Caco-2 (cell line): ENCODE measurements around the gene TMEM131. TPM values are rescaled to one million over a fixed set of nuclear protein-coding genes. Genes with fewer than 3 reads are reported as not detected.

Source experiments
- BruUV-seq: library from RNA; stranded (reverse); fragments of 400-500 nt; replicated peaks from 2 replicates; lab custom pipeline; 2021; lab: Mats Ljungman, UMichigan
- CTCF ChIA-PET: fragments of 300-600 bp; sonication (Branson Sonifier 250); formaldehyde crosslinking; loops from one replicate; lab custom pipeline; 2022; ENCODE audit warnings: antibody characterized with exemption; lab: Charles Lee
- POLR2A ChIA-PET: fragments of 300-600 bp; sonication (Branson Sonifier 250); formaldehyde crosslinking; loops from one replicate; lab custom pipeline; 2022; ENCODE audit warnings: antibody characterized with exemption; lab: Charles Lee
- DNase-seq, 2 experiments: peaks; one replicate each; pipeline versions ENCODE4 v3.0.0 to v3.0.0-alpha.2; 2020 to 2022
- H3K27me3 ChIP-seq: replicated peaks from 2 replicates; pipeline ENCODE4 v1.6.0; 2011; ENCODE audit warnings: low read length; ENCODE audit not compliant: control insufficient read depth, insufficient read depth
- H3K36me3 ChIP-seq: 2 replicates; pipeline ENCODE4 v1.5.1; 2011; ENCODE audit warnings: low read length; ENCODE audit not compliant: control insufficient read depth, insufficient read depth
- H3K4me1 ChIP-seq: fragments of 250-450 bp; sonication (Bioruptor Pico); 2 replicates; pipeline ENCODE4 v1.5.1; 2020; ENCODE audit warnings: mild to moderate bottlenecking
- H3K4me3 ChIP-seq: 2 replicates; pipeline ENCODE4 v1.5.1; 2011; ENCODE audit warnings: low read depth, mild to moderate bottlenecking, control low read depth, low read length
- H3K9me3 ChIP-seq: fragments of 250-450 bp; sonication (Bioruptor Pico); 2 replicates; pipeline ENCODE4 v1.5.1; 2020; ENCODE audit warnings: mild to moderate bottlenecking, moderate library complexity
- H3K27ac Mint-ChIP-seq: one replicate; pipeline ENCODE4 v1.8.0; 2022; ENCODE audit warnings: mixed read lengths; ENCODE audit not compliant: unreplicated experiment
- H3K27me3 Mint-ChIP-seq: one replicate; pipeline ENCODE4 v1.8.0; 2022; ENCODE audit warnings: mixed read lengths; ENCODE audit not compliant: insufficient read depth, unreplicated experiment
- H3K36me3 Mint-ChIP-seq: one replicate; pipeline ENCODE4 v1.8.0; 2022; ENCODE audit warnings: mild to moderate bottlenecking, mixed read lengths; ENCODE audit not compliant: insufficient read depth, unreplicated experiment
- H3K4me1 Mint-ChIP-seq: one replicate; pipeline ENCODE4 v1.8.0; 2022; ENCODE audit warnings: low read depth, mixed read lengths; ENCODE audit not compliant: unreplicated experiment
- H3K4me3 Mint-ChIP-seq: one replicate; pipeline ENCODE4 v1.8.0; 2022; ENCODE audit warnings: mild to moderate bottlenecking, moderate library complexity, mixed read lengths; ENCODE audit not compliant: unreplicated experiment
- H3K9me3 Mint-ChIP-seq: one replicate; pipeline ENCODE4 v1.8.0; 2022; ENCODE audit warnings: mixed read lengths; ENCODE audit not compliant: unreplicated experiment
- intact Hi-C: fragments of 100-400 bp; cut with micrococcal nuclease; formaldehyde crosslinking; loops from one replicate; pipeline ENCODE4 v1.10.0; 2022; ENCODE audit not compliant: unreplicated experiment
- total RNA-seq: library from RNA; stranded (reverse); gene quantifications from 2 replicates; pipeline ENCODE4 v1.2.3, GENCODE V29; 2022
- TF ChIP-seq, protein P1 (sequence below), 2 experiments: fragments of 200-600 bp in 1 of 2; IDR thresholded peaks; 1 replicate in 1 of 2; 2 replicates in 1 of 2; pipeline versions ENCODE4 v1.5.1 to v1.8.0; 2011 to 2022; ENCODE audit warnings: antibody characterized with exemption in 1 of 2, control low read depth in 1 of 2, inconsistent platforms in 1 of 2, low read depth in 1 of 2, low read length in 1 of 2, mild to moderate bottlenecking in 1 of 2, moderate library complexity in 1 of 2; ENCODE audit not compliant: insufficient read depth in 1 of 2, severe bottlenecking in 1 of 2, unreplicated experiment in 1 of 2

Gene TMEM131
- total RNA-seq, 1 experiment from 2014 or later: 36.3 TPM

DNA sequence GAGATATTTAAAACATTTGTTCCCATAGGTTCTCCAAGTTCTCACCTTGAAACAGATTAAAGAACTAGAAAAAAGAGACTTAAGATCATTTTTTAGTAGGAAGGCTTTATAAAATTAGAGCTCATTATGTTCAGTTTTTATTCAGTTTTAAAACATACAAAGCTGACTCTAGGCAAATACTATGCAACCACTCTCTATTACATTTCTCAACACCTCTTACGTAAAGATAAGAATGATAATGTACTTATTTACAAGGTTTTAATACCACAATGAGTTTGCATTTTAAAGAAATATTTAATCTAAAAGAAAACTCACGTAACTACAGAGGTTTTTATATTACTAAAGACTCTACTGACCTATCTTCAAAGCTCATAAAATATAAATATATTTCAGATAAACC, 68.8 kb downstream of the TMEM131 start:
- CTCF ChIA-PET: no interaction called here
- POLR2A ChIA-PET: no interaction called here

DNA sequence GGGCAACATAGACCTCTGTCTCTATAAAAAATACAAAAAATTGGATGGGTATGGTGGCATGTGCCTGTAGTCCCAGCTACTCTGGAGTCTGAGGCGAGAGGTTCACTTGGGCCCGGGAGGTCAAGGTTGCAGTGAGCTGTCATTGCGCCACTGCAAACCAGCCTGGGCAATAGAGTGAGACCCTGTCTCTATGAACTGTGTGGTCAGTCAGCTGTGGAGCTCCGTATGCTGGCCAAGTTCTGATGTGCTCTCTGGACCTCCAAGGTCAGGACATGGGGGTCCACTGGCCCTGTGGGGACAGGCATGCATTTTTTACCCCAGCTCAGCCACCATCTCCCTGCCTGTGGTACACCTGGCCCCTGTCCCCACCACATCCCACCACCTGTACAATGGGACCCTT, 71.6 kb downstream of the TMEM131 start:
- intact Hi-C loops: no loop called here
- ChIA-PET CTCF (no interaction called here), POLR2A (no interaction called here)
- no peaks in the 10 kb centered on the region for H3K9me3 Mint-ChIP-seq
- Histone ChIP-seq H3K9me3 (no peaks in the 10 kb centered on the region), H3K36me3 (no peaks in the 10 kb centered on the region), H3K27me3 (no peaks in the 10 kb centered on the region), H3K4me1 (0 out of 2 replicates have a peak, but pooled peaks cover 4% of the 10 kb centered on the region), H3K4me3 (no peak overlapping the region)
- H3K36me3 Mint-ChIP-seq: peaks cover 11% of the 10 kb centered on the region
- DNase-seq: no peak
- TF ChIP-seq, protein P1, sequence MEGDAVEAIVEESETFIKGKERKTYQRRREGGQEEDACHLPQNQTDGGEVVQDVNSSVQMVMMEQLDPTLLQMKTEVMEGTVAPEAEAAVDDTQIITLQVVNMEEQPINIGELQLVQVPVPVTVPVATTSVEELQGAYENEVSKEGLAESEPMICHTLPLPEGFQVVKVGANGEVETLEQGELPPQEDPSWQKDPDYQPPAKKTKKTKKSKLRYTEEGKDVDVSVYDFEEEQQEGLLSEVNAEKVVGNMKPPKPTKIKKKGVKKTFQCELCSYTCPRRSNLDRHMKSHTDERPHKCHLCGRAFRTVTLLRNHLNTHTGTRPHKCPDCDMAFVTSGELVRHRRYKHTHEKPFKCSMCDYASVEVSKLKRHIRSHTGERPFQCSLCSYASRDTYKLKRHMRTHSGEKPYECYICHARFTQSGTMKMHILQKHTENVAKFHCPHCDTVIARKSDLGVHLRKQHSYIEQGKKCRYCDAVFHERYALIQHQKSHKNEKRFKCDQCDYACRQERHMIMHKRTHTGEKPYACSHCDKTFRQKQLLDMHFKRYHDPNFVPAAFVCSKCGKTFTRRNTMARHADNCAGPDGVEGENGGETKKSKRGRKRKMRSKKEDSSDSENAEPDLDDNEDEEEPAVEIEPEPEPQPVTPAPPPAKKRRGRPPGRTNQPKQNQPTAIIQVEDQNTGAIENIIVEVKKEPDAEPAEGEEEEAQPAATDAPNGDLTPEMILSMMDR (IDR thresholded peaks at IDR 0.05; ENCODE audit: insufficient read depth in 1 of 2, low read depth in 1 of 2, low read length in 1 of 2, severe bottlenecking in 1 of 2, unreplicated experiment in 1 of 2): no peak
- H3K27ac Mint-ChIP-seq: no peak overlapping the region
- no TSS peak for BruUV-seq
- no peaks in the 10 kb centered on the region for H3K27me3 Mint-ChIP-seq
- no peak overlapping the region for H3K4me3 Mint-ChIP-seq
- no peaks in the 10 kb centered on the region for H3K4me1 Mint-ChIP-seq

More for the DNA sequence above, 68.8 kb downstream of the TMEM131 start:
- Histone ChIP-seq H3K27me3 (no peaks in the 10 kb centered on the region), H3K4me1 (0 out of 2 replicates have a peak, but pooled peaks cover 10% of the 10 kb centered on the region), H3K4me3 (no peak overlapping the region), H3K36me3 (no peaks in the 10 kb centered on the region), H3K9me3 (no peaks in the 10 kb centered on the region)
- peaks cover 11% of the 10 kb centered on the region for H3K36me3 Mint-ChIP-seq
- H3K27me3 Mint-ChIP-seq: no peaks in the 10 kb centered on the region
- no peak overlapping the region for H3K27ac Mint-ChIP-seq
- intact Hi-C loops: no loop called here
- H3K9me3 Mint-ChIP-seq: no peaks in the 10 kb centered on the region
- peaks cover 5% of the 10 kb centered on the region for H3K4me1 Mint-ChIP-seq
- no peak for DNase-seq
- no TSS peak for BruUV-seq
- H3K4me3 Mint-ChIP-seq: no peak overlapping the region
- TF ChIP-seq, protein P1 (IDR thresholded peaks at IDR 0.05; ENCODE audit: insufficient read depth in 1 of 2, low read depth in 1 of 2, low read length in 1 of 2, severe bottlenecking in 1 of 2, unreplicated experiment in 1 of 2): no peak

DNA sequence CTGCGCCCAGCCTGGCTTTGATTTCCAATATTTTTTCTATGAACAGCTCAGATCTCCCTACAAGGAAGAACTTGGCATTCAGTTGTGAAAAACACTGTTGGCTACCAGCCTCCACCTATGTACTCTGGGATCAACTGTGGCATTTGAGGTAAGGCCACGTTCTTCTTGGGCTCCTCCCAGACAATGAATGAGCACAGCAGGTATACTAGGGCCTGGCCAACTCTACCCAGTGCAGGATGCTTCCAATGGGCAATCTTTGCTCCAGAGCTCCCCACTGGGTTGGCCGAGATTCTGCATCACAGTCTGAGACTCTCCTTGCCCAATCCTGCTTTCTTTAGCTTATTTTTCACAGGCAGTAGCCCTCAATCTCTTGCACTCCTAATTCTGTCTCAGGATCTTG, 75.9 kb downstream of the TMEM131 start:
- TF ChIP-seq, protein P1 (IDR thresholded peaks at IDR 0.05; ENCODE audit: insufficient read depth in 1 of 2, low read depth in 1 of 2, low read length in 1 of 2, severe bottlenecking in 1 of 2, unreplicated experiment in 1 of 2): no peak
- no peaks in the 10 kb centered on the region for H3K4me1 ChIP-seq
- H3K4me3 Mint-ChIP-seq: no peak overlapping the region
- H3K36me3 ChIP-seq: no peaks in the 10 kb centered on the region
- H3K9me3 ChIP-seq: no peaks in the 10 kb centered on the region
- intact Hi-C loops: no loop called here
- H3K4me1 Mint-ChIP-seq: no peaks in the 10 kb centered on the region
- no TSS peak for BruUV-seq
- H3K27ac Mint-ChIP-seq: no peak overlapping the region
- peaks cover 11% of the 10 kb centered on the region for H3K36me3 Mint-ChIP-seq
- no peaks in the 10 kb centered on the region for H3K9me3 Mint-ChIP-seq
- no peaks in the 10 kb centered on the region for H3K27me3 ChIP-seq
- CTCF ChIA-PET: no interaction called here
- POLR2A ChIA-PET: no interaction called here
- H3K4me3 ChIP-seq: no peak overlapping the region
- no peaks in the 10 kb centered on the region for H3K27me3 Mint-ChIP-seq
- no peak for DNase-seq
